AG04450 (cell line): Measurements from ENCODE around the gene DNAH6. TPM values are rescaled to one million over a fixed set of nuclear protein-coding genes. Genes with fewer than 3 reads are reported as not detected.
A peak's percentile ranks its signal among the peaks of the same experiment; 100 is the strongest.

Experiments
- CTCF ChIA-PET: fragments of 300-600, 350-600 bp; formaldehyde crosslinking; extraction: SDS; loops from one replicate; lab custom pipeline; 2022; ENCODE audit warnings: antibody characterized with exemption, inconsistent platforms; lab: Charles Lee
- POLR2A ChIA-PET: fragments of 350-600 bp; formaldehyde crosslinking; extraction: SDS; loops from one replicate; lab custom pipeline; 2021; ENCODE audit warnings: antibody characterized with exemption, inconsistent platforms; lab: Yijun Ruan, JAX
- DNase-seq: peaks from one replicate; pipeline ENCODE4 v3.0.0-alpha.2; 2011; ENCODE audit warnings: low read depth, low spot score
- H3K27ac ChIP-seq: one replicate; pipeline ENCODE4 v1.5.1; 2012; ENCODE audit warnings: low read depth, low read length, control low read depth
- H3K27me3 ChIP-seq: one replicate; pipeline ENCODE4 v1.6.0; 2012; ENCODE audit warnings: low read length; ENCODE audit not compliant: control insufficient read depth, insufficient read depth
- H3K4me3 ChIP-seq: 2 replicates; pipeline ENCODE4 v1.5.1; 2011; ENCODE audit warnings: mild to moderate bottlenecking, low read depth, low read length, control low read depth
- H3K9me3 ChIP-seq: 2 replicates; pipeline ENCODE4 v1.5.1; 2012; ENCODE audit warnings: low read length; ENCODE audit not compliant: control insufficient read depth, insufficient read depth
- polyA plus RNA-seq: library from polyadenylated mRNA; depleted of rRNA; stranded (reverse); fragments of >200 nt; gene quantifications from 2 replicates; pipeline ENCODE4 v1.2.3, GENCODE V29; 2011
- TF ChIP-seq, protein P1 (sequence below): IDR thresholded peaks from 2 replicates; pipeline ENCODE4 v1.5.1; 2011; ENCODE audit warnings: low read depth, low read length, control low read depth, inconsistent platforms

The DNAH6 gene
- polyA plus RNA-seq, 1 experiment: 0.02 TPM

DNA sequence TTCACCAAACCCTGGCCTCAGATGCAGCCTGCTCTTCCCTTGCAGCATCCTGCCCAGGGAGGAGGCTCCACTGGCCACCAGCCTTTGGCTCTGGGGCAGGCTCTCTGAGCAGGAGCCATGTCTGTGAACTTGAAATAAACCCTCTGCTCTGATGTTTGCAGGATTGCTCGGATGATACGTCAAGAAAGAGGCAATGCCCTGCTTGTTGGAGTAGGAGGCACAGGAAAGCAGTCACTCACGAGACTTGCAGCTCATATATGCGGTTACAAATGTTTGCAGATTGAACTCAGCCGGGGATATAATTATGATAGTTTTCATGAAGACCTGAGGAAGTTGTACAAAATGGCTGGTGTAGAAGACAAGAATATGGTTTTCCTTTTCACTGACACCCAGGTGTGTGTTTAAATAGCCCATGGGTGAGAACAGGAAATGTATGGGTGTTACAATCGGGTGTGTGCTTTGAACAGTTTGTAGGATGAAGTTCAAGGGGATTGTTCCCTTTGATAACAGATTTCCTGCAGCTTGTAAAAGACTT, 177.9 kb downstream of the DNAH6 start:
- no peak overlapping the region for H3K27ac ChIP-seq
- POLR2A ChIA-PET: no interaction called here

DNA sequence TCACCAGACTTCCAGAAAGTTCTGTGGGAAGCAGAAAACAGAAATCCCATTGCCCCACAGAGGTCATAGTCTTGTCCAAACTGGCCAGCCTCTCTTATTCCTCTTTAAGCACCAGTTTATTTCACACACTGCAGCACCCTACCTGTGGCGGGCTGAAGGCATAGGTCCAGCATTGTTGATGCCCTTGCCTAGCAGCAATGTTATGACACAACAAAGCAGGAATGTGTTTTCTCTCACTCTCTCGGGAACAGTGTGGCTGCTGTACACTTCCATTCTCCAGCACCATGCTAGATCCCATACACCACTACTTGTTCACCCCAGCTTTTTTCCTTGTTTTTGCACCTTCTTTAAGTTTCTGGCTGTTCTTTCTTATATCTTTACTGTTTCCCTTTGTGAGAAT, 181.6 kb downstream of the DNAH6 start:
- TF ChIP-seq, protein P1, sequence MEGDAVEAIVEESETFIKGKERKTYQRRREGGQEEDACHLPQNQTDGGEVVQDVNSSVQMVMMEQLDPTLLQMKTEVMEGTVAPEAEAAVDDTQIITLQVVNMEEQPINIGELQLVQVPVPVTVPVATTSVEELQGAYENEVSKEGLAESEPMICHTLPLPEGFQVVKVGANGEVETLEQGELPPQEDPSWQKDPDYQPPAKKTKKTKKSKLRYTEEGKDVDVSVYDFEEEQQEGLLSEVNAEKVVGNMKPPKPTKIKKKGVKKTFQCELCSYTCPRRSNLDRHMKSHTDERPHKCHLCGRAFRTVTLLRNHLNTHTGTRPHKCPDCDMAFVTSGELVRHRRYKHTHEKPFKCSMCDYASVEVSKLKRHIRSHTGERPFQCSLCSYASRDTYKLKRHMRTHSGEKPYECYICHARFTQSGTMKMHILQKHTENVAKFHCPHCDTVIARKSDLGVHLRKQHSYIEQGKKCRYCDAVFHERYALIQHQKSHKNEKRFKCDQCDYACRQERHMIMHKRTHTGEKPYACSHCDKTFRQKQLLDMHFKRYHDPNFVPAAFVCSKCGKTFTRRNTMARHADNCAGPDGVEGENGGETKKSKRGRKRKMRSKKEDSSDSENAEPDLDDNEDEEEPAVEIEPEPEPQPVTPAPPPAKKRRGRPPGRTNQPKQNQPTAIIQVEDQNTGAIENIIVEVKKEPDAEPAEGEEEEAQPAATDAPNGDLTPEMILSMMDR: no peak
- Histone ChIP-seq H3K27ac (no peak overlapping the region), H3K4me3 (no peak overlapping the region), H3K27me3 (no peaks in the 10 kb centered on the region), H3K9me3 (peaks cover 3% of the 10 kb centered on the region; the same call in 1 of the 2 replicates)
- CTCF ChIA-PET: no interaction called here
- DNase-seq: no peak
- POLR2A ChIA-PET: no interaction called here

More for the DNA sequence above, 177.9 kb downstream of the DNAH6 start:
- DNase-seq: no peak
- H3K4me3 ChIP-seq: no peak overlapping the region
- no peaks in the 10 kb centered on the region for H3K27me3 ChIP-seq
- CTCF ChIA-PET: no interaction called here
- TF ChIP-seq, protein P1: no peak
- H3K9me3 ChIP-seq: no peaks in the 10 kb centered on the region

DNA sequence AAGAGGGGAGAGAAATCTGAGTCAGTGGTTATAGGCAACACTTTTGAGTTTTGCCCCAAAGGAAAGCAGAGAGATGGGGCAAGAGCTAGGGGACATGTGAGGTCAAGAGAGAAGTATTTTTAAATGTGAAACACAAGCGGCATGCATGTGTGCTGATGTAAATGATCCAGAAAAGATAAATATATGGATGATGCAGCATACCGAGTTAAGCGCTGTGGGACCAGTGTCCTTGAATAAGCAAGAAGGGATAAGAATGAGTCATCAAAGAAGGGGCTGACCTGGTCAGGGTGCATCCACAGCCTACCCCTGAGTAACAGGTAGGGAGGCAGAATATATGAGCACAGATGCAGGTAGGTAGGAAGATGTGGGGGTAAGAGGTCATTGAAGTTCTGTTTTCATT, 183.7 kb downstream of the DNAH6 start:
- Histone ChIP-seq H3K4me3 (no peak overlapping the region), H3K27ac (no peak overlapping the region), H3K9me3 (peaks cover 3% of the 10 kb centered on the region; the same call in 1 of the 2 replicates), H3K27me3 (no peaks in the 10 kb centered on the region)
- TF ChIP-seq, protein P1: no peak
- ChIA-PET POLR2A (no interaction called here), CTCF (no interaction called here)
- peak; percentile 8 for DNase-seq

DNA sequence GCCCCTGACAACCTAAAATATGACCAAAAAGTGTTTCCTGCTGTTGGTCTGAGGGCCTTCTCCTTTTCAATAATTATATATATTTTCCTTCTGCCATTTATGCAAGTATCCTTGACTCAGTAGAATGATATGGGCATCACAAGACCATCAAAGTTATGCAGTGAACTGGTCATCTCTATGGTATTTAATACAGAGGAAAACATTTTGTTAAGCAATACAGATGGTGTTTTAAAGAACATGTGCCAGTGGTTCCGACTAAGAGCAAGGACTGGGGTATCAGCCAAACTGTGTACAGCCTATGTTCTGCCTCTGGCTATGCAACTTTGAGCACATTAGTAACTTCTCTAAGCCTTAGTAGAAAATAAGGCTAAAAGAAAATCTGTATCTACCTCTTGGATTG, 185.6 kb downstream of the DNAH6 start:
- ChIA-PET POLR2A (no interaction called here), CTCF (no interaction called here)
- Histone ChIP-seq H3K9me3 (peaks cover 3% of the 10 kb centered on the region; the same call in 1 of the 2 replicates), H3K27ac (peak overlapping the region; percentile 92), H3K27me3 (no peaks in the 10 kb centered on the region), H3K4me3 (no peak overlapping the region)
- peak; percentile 90 for DNase-seq
- TF ChIP-seq, protein P1: no peak

DNA sequence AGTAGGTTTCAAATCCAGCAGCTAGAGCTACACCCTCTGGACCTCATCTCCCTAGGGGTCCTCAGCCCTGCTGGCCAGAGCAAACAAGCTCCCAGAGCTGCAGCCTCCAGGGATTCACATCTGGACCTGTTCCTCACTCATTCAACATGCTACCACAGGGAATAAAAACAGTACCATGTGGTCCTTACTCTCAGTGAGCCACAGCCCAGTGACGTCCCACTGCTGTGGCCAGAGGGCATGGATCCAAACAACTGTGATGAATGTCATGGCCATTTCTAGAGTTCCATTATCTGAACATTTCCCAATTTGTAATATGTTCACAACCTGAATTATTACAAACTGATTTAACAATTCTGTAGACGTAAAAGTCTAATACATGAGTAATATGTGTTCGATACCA, 186.6 kb downstream of the DNAH6 start:
- no peaks in the 10 kb centered on the region for H3K27me3 ChIP-seq
- ChIA-PET POLR2A (no interaction called here), CTCF (no interaction called here)
- no peak for DNase-seq
- no peak overlapping the region for H3K4me3 ChIP-seq
- peaks cover 3% of the 10 kb centered on the region; the same call in 1 of the 2 replicates for H3K9me3 ChIP-seq
- H3K27ac ChIP-seq: no peak overlapping the region
- TF ChIP-seq, protein P1: no peak
